Cardiac fibroblast (primary cell): ENCODE results near the gene USH2A.
A peak's percentile ranks its signal among the peaks of the same experiment; 100 is the strongest.

Experiments
- DNase-seq, 2 donors: peaks; one replicate each; pipeline versions ENCODE4 v3.0.0 to v3.0.0-alpha.2; 2010; ENCODE audit warnings: low read depth in 2 of 2
- H3K4me3 ChIP-seq, 2 donors: replicated peaks in 1 of 2; 1 replicate in 1 of 2; 2 replicates in 1 of 2; pipeline ENCODE4 v1.5.1; 2011; ENCODE audit warnings: low read depth in 2 of 2, low read length in 2 of 2, mild to moderate bottlenecking in 2 of 2, moderate library complexity in 1 of 2
- TF ChIP-seq, protein P1 (sequence below): IDR thresholded peaks from one replicate; pipeline ENCODE4 v1.5.1; 2011; ENCODE audit warnings: low read depth, mild to moderate bottlenecking, low read length, inconsistent platforms

USH2A gene

DNA sequence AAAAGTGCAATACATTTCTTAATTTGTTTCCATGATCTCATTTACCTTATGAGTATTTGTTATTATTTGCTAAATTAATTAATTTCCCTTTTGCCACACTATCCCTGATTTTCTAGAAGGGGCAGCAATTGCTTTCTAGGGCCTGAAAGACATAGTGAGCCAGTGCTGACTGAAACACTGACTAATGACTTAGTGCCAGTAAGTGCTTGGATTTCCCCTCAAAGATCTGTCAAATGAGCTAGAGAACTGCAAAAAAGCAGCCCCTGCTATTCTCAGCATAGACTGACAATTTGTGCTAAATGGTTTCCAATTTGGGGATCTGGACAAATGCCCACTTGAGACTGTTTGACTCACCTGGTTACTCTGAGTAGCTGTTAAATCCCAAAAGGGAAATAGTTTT lies 35.6 kb upstream of the USH2A start:
- peak; percentile 7 to 12 for DNase-seq
- TF ChIP-seq, protein P1, sequence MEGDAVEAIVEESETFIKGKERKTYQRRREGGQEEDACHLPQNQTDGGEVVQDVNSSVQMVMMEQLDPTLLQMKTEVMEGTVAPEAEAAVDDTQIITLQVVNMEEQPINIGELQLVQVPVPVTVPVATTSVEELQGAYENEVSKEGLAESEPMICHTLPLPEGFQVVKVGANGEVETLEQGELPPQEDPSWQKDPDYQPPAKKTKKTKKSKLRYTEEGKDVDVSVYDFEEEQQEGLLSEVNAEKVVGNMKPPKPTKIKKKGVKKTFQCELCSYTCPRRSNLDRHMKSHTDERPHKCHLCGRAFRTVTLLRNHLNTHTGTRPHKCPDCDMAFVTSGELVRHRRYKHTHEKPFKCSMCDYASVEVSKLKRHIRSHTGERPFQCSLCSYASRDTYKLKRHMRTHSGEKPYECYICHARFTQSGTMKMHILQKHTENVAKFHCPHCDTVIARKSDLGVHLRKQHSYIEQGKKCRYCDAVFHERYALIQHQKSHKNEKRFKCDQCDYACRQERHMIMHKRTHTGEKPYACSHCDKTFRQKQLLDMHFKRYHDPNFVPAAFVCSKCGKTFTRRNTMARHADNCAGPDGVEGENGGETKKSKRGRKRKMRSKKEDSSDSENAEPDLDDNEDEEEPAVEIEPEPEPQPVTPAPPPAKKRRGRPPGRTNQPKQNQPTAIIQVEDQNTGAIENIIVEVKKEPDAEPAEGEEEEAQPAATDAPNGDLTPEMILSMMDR, result no peak
- H3K4me3 ChIP-seq, result no peak overlapping the region

- no peak overlapping the region for H3K4me3 ChIP-seq
- TF ChIP-seq, protein P1, result no peak
- DNase-seq, result peak in 1 of 2 donors; percentile 12
Observed at GRCh38 chr1:216457356-216457755, 34.1 kb upstream of the USH2A start.

GRCh38 chr1:216456682-216457081 lies 33.4 kb upstream of the USH2A start:
- peak; percentile 48 to 84 for DNase-seq
- no peak overlapping the region for H3K4me3 ChIP-seq

DNA sequence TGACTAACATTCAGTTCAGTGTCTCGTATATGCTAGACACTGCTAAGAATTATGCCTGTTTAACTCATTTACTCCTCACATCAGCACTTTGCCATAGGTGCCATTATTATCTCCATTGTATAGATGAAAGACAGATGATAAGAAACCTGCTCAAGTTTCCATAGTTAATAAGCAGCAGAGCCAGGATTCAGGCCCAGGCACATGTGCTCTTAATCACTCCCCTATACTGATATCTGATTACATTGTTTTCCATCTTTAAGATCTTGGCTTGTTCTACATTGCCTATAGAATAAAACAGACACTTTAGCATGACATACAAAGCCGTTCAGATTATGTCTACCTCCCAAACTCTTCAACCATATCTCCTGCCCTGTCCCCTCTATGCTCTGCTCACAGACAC lies 30.5 kb upstream of the USH2A start:
- H3K4me3 ChIP-seq, result no peak overlapping the region
- TF ChIP-seq, protein P1, result no peak
- no peak for DNase-seq

More at GRCh38 chr1:216456682-216457081, 33.4 kb upstream of the USH2A start:
- TF ChIP-seq, protein P1, result no peak

GRCh38 chr1:216450227-216450626 lies 27.0 kb upstream of the USH2A start:
- no peak overlapping the region for H3K4me3 ChIP-seq
- TF ChIP-seq, protein P1, result no peak
- peak in 1 of 2 donors; percentile 8 for DNase-seq

DNA sequence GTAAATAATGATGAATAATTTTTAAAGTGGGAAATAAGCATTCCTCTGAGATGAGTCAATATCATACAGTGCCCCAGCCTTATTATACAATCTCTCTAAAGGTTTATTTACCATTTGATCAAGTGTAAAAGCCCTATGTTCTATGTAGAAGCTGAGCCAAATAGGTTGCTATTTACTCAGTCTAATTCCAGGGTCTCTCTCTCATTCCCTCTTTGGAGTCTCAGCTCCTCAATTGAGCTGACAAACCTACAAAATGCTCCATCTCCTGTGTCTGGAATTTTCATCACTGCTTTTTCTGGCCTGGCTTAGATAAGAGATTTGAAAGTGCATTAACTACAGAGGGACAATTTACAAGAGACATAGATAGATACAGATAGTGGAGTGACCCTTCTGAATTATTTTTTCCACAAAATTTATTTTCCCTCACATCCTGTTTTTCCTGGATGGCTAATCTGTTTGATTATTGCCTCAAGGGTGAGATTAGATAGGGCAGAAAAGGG lies 24.8 kb upstream of the USH2A start:
- TF ChIP-seq, protein P1, result no peak
- no peak overlapping the region for H3K4me3 ChIP-seq
- DNase-seq, result peak in 1 of 2 donors; percentile 29

GRCh38 chr1:216437603-216438002 lies 14.4 kb upstream of the USH2A start:
- TF ChIP-seq, protein P1, result no peak
- no peak overlapping the region for H3K4me3 ChIP-seq
- DNase-seq, result no peak
